GM21360 (cell line): ENCODE results near the gene IMMP2L.

Source experiments
- ATAC-seq: cut with Tn5 transposase; IDR thresholded peaks from one replicate; pipeline ENCODE4 v1.9.1; 2021; ENCODE audit warnings: mild to moderate bottlenecking, moderate library complexity; ENCODE audit not compliant: unreplicated experiment

IMMP2L gene

DNA sequence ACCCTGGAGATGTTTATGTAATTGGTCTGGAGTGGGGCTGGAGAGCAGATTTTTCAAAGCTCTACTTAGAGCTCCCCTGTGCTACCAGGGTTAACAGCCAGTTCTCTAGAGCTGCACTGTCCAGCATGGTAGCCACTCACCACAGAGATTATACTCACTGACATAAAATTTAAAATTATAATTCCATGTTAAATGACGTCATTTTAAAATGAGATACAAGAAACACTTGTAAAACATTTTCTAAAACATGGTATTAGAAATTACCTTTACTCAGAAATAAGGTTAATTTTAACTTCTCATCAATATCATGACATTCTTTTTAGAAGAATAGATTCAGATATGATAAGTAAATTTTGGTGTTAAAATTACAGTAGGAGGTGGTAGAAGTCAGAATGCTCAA, 777.5 kb downstream of the IMMP2L start:
- no peak for ATAC-seq

DNA sequence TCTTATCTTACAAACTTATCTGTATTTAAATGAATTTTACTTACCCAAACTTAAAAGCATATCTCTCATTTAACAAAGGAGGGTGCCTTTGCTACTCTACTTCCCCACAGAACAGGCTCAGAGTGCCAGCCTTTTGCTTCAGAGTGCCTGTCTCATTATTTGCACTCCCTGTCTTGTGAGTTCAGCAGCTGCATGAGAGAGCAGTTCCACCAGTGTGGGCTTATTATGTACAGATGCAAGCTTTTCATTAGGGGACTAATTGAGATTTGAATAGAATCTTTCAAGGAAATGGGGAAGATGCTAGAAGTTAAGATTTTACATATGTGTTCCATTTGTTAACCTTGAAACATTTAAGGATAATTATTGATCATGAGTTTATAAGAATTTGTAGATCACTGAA, 781.6 kb downstream of the IMMP2L start:
- ATAC-seq = no peak

DNA sequence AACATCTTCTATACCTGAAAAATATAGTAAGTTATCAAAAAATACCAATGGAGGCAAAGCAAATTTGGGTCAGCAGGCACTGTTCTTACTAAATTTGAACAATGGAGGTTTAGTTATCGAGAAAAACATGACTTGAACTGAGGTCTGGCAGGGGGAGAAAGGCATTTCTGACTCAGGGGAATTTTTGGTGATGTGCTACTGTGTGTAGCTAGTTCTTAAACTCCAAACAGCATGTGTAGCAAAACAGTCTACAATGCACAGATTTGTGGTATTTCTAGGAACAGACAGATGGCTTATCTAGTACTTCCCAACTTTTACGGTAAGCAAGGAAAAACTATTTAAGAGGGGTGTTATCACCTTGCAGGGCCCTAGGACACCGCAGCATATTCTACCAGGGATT, 783.0 kb downstream of the IMMP2L start:
- no peak for ATAC-seq

DNA sequence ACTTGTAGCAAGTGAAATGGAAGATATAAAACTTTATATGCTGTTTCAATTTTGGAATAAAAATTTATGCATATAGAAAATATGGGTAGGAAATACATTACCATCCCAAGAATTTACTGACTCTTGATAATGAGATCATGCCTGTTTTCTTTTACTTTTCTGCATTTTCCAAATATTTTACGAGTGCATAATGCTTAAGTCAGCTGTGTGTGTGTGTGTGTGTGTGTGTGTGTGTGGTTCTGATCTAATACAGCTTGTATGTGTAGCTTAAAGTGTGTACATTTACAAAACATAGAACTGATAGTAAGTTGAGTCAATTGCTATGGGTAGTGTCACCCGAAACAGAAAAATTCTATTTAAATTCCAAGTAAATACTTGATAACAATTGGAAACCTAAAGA, 787.2 kb downstream of the IMMP2L start:
- ATAC-seq = no peak

DNA sequence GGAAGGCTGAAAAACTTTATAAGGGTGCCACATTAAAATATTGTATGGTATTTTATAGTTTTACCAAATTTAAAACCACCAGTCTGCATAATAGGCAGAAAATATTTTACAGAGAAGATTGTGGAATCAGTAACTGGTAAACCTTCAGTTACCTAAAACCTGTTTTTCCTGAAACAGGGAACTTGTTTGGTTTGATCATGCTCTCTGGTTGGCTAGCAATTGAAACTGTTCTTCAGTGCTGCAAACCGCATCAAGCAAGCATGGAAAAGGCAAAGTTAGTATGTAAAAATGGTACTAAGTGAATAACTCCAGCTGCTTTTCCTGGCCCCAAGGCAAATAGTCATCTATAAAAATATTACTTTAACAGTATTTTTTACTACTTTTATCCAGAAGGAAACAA, 788.2 kb downstream of the IMMP2L start:
- ATAC-seq = no peak

DNA sequence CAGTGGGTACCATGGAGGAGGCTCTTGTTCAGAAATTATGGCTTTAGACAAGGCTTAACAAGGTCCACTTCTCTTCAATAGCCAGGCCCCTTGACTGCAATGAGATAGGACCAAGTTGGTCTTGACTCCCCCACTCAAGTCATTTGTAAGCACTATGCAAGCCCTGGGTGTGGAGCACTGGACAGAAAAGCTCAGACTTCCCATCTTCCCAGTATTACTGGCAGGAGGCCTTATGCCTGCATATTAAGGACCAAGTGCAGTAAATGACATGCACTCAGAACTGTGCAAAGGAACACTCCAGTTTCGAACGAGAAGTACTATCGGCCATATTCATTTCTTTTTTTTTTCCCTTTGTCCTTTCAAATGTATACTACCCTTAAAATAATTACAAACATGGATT, 789.7 kb downstream of the IMMP2L start:
- no peak for ATAC-seq

DNA sequence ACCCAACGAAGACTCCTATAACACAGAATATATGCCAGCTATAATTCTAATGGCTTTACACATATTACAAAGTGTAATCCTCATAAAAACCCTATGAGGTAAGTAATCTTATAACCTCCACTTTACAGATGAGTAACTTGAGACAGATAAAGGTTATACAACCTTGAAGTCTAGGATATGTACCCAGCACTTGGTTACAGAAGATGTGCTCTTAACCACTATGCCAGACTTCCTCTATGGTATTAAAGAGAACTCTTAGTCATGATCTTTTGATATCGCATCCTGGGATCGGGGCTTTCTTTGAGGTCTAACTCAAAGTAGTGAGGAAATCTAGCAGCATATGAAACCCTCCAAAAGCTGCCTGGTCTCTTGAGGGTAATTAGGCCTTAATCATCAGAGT, 790.6 kb downstream of the IMMP2L start:
- ATAC-seq = no peak

DNA sequence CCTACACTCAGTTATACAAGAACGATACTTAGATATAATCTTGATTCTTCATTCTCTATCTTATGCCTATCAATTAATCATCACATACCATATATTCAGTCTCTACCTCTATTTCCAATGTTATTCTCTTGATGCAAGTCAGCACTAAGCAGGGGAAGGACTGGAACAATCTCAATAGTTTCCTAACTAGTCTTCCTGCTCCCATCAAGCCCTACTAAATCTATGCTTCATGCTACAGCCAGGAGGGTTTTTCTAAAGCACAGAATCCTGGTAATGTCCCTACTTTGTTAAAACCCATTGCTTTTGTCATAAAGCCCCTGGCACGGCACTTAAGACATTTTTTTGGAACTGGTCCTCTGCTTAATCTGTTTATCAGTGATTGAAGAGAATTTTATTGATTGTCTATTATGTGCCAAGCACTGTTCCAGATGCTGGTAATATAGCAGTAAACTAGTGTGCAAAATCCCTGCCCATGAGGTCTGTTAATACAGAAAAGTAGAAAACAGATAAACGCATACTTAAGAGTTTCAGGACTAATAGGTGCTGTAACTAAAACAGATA, 794.7 kb downstream of the IMMP2L start:
- no peak for ATAC-seq

DNA sequence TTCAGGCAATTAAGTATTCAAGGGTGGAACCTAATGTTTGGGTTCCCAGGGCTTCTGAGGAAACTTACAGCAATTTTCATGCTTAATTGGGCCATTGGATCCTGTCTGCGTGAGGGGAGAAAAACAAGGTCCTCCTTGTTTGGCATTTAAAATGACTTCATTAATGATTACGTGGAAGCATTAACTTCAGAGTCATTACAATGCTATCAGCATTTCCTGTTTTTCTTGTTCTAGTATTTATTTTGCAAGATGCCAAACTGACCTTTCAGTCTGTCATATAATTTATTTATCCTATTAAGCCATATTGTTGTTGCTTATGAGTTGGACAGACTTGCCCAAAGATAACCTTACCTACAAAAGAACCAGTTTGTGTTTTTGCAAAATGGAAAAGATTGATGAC, 795.4 kb downstream of the IMMP2L start:
- ATAC-seq = no peak

DNA sequence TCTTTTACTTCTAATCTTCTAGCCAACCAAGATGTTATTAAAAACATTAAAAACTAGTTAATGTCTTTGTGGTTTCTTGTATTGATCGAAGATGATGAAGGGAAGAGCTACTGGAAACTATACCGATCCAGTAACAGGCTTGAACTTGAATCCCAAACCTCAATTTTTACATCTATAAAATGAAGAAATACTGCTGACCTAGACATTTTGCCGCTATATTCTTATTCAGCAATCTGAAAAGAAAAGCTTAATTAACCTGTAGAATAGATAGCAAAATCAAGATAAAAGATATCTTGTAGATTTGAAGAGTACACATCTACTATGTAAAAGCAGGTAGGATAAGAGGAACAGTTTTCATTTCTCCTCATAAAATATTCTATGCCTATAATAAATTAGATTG, 797.4 kb downstream of the IMMP2L start:
- ATAC-seq = no peak

DNA sequence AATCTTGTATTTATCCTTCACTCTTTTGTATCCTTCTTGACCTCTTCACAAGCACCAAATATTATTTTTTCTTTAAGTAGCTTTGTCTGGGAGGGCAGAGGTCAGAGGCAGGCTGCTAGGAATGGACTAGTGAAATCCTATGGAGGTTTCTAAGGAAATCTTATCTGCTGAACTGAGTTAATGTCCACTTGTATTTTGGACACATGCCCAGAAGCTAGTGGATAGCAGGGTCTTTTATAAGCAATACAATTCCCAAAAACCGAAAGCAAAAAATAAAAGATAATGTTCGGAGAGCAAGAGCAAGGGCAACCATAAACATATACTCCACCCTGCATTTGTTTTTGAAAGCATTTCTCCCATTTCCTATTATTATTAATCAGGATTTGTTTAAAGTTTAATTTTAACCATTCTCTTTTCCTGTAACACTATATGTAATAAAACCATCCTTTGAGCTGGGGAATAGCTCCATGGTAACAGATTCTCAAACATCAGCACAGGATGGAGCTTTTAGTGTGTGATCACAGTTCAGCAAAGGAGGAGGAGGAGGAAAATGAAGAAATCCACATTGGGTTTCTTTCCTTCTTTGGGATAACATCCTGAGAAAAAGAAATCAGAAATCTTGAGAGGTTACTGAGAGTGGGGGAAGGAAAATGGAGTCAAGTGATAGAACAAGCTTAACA, 799.6 kb downstream of the IMMP2L start:
- ATAC-seq = no peak

DNA sequence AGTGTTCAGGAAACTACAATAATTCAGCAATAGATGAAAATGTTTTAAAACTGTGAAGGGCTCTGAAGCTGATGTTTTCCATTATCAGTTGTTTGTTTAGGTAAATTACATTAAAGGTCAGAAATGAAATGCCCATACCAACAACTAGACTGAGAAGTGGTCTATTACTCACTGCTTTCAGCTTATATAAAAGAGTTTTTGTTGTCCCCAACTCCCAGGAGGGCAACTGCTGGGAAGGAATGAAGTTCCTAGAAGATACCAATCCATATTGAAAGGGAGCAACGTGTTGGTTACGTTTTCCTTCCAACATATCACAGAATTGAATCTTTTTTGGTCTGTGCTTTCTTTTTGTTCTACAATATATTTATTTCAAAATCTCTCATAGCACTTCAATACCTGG, 802.0 kb downstream of the IMMP2L start:
- ATAC-seq = no peak

DNA sequence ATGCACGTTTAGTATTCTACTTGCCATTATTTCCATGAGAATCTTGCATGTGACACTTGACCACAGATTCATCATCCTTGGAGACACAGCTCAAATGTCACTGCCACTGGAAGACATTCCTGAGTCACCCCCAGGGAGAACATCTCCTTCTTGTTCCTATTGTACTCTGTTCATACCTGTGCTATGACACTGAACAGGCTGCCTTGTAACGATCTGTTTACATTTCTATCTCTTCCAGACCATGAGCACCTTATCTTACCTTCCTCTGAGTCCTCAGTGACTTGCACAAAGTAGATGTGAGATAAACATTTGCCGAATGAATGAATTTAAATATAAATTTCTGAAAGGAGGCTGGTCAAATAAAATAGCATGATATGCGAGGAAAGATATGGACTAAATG, 803.2 kb downstream of the IMMP2L start:
- ATAC-seq = no peak

DNA sequence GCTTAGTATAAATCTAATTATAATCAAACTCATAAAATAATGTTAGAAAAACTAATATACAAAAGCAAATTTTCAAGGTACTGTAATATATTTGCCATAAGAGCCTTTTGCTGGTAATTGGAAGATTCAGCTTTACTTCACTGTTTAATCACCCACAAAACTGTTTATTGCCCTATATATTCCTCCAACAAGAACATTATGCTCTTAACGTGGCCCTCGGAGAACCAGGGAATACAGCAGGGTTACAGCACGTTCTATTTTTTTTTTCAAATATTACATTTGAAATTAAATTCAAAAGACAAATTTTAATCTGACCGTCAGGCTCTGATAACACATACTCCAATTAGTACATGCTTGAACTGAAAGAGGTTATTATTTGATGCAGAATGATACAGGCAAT, 807.6 kb downstream of the IMMP2L start:
- no peak for ATAC-seq

DNA sequence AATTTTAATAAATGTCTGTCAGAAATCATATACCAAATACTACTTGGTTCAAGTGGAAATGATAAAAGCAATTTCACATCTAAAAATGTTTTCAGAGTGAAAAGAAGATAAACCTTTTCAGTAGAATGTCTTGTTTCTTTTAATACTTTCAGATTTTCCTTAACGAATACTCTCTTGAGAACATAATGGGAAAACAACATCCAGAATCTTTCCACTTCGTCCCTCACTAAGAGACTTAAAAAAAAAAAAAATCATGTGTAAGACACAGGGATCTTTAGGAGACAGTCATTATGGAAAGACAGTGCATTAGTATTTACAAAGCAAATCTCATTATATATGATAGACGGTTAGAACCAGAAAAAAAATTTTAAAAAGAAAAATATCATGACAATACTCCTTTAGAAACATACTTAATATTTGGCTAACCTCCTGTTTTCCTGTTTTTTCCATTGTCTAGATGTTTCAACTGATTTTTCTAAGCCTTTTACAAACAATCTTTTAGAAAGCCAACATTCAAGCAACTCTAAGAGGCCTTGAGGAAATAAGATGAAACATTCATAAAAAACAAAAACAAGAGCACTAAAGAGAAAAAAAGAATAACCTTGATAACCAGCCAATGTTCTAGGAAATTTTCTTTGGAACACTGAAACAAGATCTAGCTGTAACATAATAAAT, 811.2 kb downstream of the IMMP2L start:
- ATAC-seq = no peak

DNA sequence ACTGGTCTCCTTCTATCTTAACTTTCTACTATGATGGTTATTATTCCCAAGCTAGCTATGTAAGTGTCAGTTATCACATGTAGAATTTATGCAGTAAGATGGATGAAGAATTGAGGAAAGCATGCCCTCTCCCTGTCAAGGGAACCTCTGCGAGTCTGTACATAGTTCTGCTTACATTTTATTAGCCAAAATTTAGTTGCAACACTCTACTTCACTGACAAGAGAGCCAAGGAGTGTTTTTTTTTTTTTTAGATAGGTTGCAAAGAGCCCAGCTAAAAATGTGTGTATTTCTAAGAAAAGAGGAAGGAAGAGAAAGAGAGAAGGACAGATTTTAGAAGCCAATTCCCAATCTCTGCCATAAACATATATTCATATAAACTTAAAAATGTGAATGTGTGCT, 829.1 kb downstream of the IMMP2L start:
- no peak for ATAC-seq

DNA sequence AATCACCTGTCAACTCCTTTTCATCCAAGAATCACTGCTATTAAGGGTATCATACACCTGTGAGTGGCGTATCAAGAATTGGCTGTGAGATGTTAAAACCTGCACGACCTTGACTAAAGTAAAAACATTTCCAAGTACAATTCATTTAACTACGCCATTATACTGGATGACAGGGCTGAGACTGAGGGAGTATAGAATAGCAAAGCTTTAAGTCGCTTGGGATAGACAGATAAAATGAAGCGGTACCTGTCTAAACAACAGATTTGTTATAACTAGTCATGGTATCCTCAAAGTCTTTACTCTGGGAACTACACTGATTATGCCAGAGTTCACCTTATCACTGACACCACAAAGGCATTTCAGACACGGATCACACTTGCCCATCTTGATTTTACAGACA, 837.5 kb downstream of the IMMP2L start:
- ATAC-seq = no peak

DNA sequence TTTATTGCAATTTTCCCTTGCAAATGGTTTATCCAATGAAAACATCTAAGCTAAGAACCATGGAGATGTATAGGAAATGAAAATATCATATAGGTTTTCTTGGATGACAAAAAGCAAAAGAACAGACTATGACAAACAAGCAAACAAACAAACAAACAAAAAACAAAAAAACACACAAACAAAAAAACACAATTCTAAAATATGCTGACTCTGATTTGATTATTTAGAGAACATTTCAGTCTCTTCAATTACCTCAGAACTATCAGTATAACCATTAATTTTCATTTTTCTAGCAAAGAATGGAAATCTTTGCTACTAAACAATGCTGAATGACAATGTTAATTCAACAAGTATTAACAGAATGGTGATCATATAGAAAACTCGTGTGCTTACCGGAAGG, 840.9 kb downstream of the IMMP2L start:
- no peak for ATAC-seq

DNA sequence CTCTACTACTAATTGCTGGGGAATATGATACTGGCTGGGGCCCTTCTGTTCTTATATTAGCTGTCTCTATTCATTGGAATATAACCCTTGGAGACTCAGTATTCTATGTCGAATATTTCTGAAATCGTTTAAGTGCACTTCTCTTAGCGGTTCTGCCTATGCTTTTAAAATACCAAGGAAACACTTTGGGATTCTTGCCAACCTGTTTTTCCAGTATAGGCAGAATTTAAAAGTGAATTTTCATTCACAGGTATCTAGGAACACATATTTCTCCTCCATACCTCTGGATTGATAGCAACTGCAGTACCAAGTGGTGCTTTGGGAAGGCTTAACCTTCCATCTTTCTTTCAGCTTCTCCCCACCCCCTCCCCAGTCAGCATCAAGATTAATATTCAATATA, 841.7 kb downstream of the IMMP2L start:
- no peak for ATAC-seq

DNA sequence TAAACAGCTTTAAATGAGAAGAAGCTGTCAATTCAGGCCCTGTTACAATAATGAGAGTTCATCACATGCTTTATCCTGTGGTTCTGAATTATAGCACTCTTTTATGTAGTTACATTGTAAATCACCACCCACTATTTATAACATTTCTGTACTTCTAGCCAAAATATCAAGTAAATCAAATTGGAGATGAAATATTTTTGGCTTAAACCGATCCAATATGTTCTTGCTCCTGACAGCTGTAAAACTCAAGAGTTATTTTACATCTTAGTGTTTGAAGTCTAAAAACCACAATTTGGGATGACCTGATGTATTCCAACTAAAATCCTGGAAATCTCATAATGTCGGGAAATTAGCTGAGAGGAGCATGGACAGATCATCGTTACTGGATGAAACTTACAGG, 842.6 kb downstream of the IMMP2L start:
- ATAC-seq = no peak

DNA sequence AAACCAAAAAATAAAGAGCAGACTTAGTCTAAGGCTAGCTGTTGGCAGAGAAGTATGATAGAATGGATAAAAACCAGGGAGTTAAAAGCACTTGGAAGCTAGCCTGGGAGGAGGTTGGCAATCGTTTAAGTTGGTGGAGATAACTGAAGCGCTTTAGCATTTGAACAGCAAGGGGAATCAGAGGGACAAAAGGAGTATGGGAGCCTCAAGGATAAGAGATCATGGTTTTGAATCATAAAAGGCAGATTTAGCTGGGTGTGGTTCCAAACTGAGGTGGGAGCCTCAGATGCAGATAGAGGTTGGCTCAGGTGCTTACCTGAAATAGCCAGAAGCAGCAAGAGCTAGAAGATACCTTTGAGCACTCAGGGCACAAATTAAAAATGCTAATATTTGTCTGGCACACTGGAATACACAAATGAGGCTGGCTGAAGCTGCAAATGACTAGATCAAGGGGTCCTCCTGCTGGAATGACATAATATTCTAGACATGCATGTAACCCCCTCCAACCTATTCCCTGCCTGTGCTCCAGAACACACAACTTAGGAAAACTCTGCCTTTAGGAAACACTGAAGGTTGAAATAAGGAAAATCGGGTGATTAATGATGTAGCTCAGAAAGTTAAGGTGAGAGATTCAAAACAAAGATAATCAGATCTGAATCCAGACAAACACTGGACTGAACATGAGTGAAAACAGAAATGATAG, 843.6 kb downstream of the IMMP2L start:
- ATAC-seq = no peak

DNA sequence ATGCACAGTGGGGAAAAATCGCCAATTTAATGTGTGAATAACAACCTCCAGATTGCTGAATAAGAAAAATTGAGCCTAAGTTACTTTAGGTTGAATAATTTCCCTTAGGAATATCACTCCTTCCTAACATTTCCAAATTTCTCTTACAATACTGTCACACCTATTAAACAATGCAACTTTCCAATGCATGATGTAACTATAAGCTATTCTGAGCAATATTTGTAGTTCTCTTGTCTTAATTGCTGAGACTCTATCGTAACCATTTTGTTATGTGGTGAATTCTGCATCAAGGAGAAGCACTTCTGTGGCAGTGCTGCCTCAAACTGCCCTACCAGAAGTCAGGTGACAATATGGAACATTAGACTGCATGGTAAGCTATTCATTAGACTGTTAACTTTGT, 858.1 kb downstream of the IMMP2L start:
- no peak for ATAC-seq
